MM.1S (cell line): ENCODE measurements around the gene COX8C.

ENCODE experiments used
- DNase-seq: peaks from one replicate; pipeline ENCODE4 v3.0.0-alpha.2; 2015
- H2AFZ ChIP-seq: fragments of 300-600 bp; sonication (generic); 2 replicates; pipeline ENCODE4 v1.6.0; 2016; ENCODE audit warnings: antibody characterized with exemption, low read length
- H3F3A ChIP-seq: fragments of 300-600 bp; sonication (generic); 2 replicates; pipeline ENCODE4 v1.6.1; 2016; ENCODE audit warnings: mild to moderate bottlenecking, antibody characterized with exemption, low read length, moderate library complexity, mixed read lengths; ENCODE audit not compliant: insufficient read depth
- H3K27ac ChIP-seq: fragments of 300-600 bp; sonication (generic); 2 replicates; pipeline ENCODE4 v1.5.1; 2016; ENCODE audit warnings: mild to moderate bottlenecking, low read length
- H3K27me3 ChIP-seq: fragments of 300-600 bp; sonication (generic); replicated peaks from 2 replicates; pipeline ENCODE4 v1.6.0; 2016; ENCODE audit warnings: low read length; ENCODE audit not compliant: insufficient read depth
- H3K36me3 ChIP-seq: fragments of 300-600 bp; sonication (generic); replicated peaks from 2 replicates; pipeline ENCODE4 v1.6.1; 2016; ENCODE audit warnings: mild to moderate bottlenecking, low read length, mixed read lengths; ENCODE audit not compliant: insufficient read depth
- H3K4me1 ChIP-seq: fragments of 300-600 bp; sonication (generic); 2 replicates; pipeline ENCODE4 v1.6.1; 2016; ENCODE audit warnings: low read length, mixed read lengths
- H3K4me2 ChIP-seq: fragments of 300-600 bp; sonication (generic); 2 replicates; pipeline ENCODE4 v1.6.0; 2016; ENCODE audit warnings: low read depth, low read length
- H3K4me3 ChIP-seq: fragments of 300-600 bp; sonication (generic); 2 replicates; pipeline ENCODE4 v1.5.1; 2016; ENCODE audit warnings: low read length, mixed read lengths
- H3K79me2 ChIP-seq: fragments of 300-600 bp; sonication (generic); 2 replicates; pipeline ENCODE4 v1.6.1; 2016; ENCODE audit warnings: mixed run types, low read length, mixed read lengths
- H3K9ac ChIP-seq: fragments of 300-600 bp; sonication (generic); 2 replicates; pipeline ENCODE4 v1.6.1; 2016; ENCODE audit warnings: low read length, mixed read lengths
- H3K9me2 ChIP-seq: fragments of 300-600 bp; sonication (generic); replicated peaks from 2 replicates; pipeline ENCODE4 v1.6.1; 2016; ENCODE audit warnings: mild to moderate bottlenecking, low read length, mixed read lengths; ENCODE audit not compliant: insufficient read depth
- H3K9me3 ChIP-seq: fragments of 300-600 bp; sonication (generic); replicated peaks from 2 replicates; pipeline ENCODE4 v1.6.1; 2016; ENCODE audit warnings: mild to moderate bottlenecking, low read length, mixed read lengths; ENCODE audit not compliant: insufficient read depth
- H4K20me1 ChIP-seq: fragments of 300-600 bp; sonication (generic); 2 replicates; pipeline ENCODE4 v1.6.1; 2016; ENCODE audit warnings: mild to moderate bottlenecking, low read length, moderate library complexity, mixed read lengths; ENCODE audit not compliant: insufficient read depth
- CTCF ChIP-seq: fragments of 300-600 bp; sonication (generic); IDR thresholded peaks from 2 replicates; pipeline ENCODE4 v1.5.1; 2016; ENCODE audit warnings: antibody characterized with exemption, low read length, mixed read lengths
- EZH2 ChIP-seq: fragments of 300-600 bp; sonication (generic); optimal IDR thresholded peaks from 2 replicates; pipeline ENCODE3; 2017; ENCODE audit warnings: low read depth, mild to moderate bottlenecking, antibody characterized with exemption, low read length, mixed read lengths
- EZH2phosphoT487 ChIP-seq: fragments of 300-600 bp; sonication (generic); IDR thresholded peaks from 2 replicates; pipeline ENCODE4 v1.6.1; 2018; ENCODE audit warnings: antibody characterized with exemption, low read length

Gene COX8C

GRCh38 chr14:93308686-93309345 is 38.2 kb upstream of the COX8C start:
- Histone ChIP-seq H3K9me3 (no peaks in the 10 kb centered on the region), H3K79me2 (peaks cover 89% of the 10 kb centered on the region), H3K4me2 (no peak overlapping the region), H3K4me1 (no peaks in the 10 kb centered on the region), H3F3A (no peaks in the 10 kb centered on the region), H3K9me2 (no peaks in the 10 kb centered on the region), H4K20me1 (no peaks in the 10 kb centered on the region), H3K27ac (no peak overlapping the region), H3K27me3 (no peaks in the 10 kb centered on the region), H3K9ac (no peak overlapping the region), H2AFZ (no peak overlapping the region), H3K36me3 (no peaks in the 10 kb centered on the region), H3K4me3 (no peak overlapping the region)
- no peak for DNase-seq
- no peak for TF ChIP-seq CTCF
- TF ChIP-seq EZH2phosphoT487 = no peak
- no peak for TF ChIP-seq EZH2

GRCh38 chr14:93309427-93309966 is 37.5 kb upstream of the COX8C start:
- H2AFZ ChIP-seq = no peak overlapping the region
- no peak overlapping the region for H3K27ac ChIP-seq
- no peak overlapping the region for H3K9ac ChIP-seq
- no peaks in the 10 kb centered on the region for H3F3A ChIP-seq
- no peaks in the 10 kb centered on the region for H4K20me1 ChIP-seq
- H3K9me2 ChIP-seq = no peaks in the 10 kb centered on the region
- TF ChIP-seq CTCF (no peak), EZH2 (no peak), EZH2phosphoT487 (no peak)
- no peaks in the 10 kb centered on the region for H3K4me1 ChIP-seq
- no peak for DNase-seq
- no peaks in the 10 kb centered on the region for H3K36me3 ChIP-seq
- no peak overlapping the region for H3K4me3 ChIP-seq
- no peak overlapping the region for H3K4me2 ChIP-seq
- H3K79me2 ChIP-seq = peaks cover 91% of the 10 kb centered on the region
- no peaks in the 10 kb centered on the region for H3K27me3 ChIP-seq
- H3K9me3 ChIP-seq = no peaks in the 10 kb centered on the region

GRCh38 chr14:93311082-93311481 is 35.9 kb upstream of the COX8C start:
- no peaks in the 10 kb centered on the region for H3K9me3 ChIP-seq
- H3K79me2 ChIP-seq = peaks cover 84% of the 10 kb centered on the region

More at GRCh38 chr14:93311082-93311481, 35.9 kb upstream of the COX8C start:
- no peaks in the 10 kb centered on the region for H3F3A ChIP-seq
- TF ChIP-seq EZH2 (no peak), EZH2phosphoT487 (no peak), CTCF (no peak)
- H3K9me2 ChIP-seq = no peaks in the 10 kb centered on the region
- no peak overlapping the region for H2AFZ ChIP-seq
- no peak overlapping the region for H3K27ac ChIP-seq
- DNase-seq = no peak
- H3K27me3 ChIP-seq = no peaks in the 10 kb centered on the region
- no peaks in the 10 kb centered on the region for H3K36me3 ChIP-seq
- no peaks in the 10 kb centered on the region for H3K4me1 ChIP-seq
- H3K9ac ChIP-seq = no peak overlapping the region
- H3K4me2 ChIP-seq = no peak overlapping the region
- H4K20me1 ChIP-seq = no peaks in the 10 kb centered on the region
- no peak overlapping the region for H3K4me3 ChIP-seq
